NT2/D1 (cell line): ENCODE measurements around the gene CNN2.

Experiments
- SUZ12 ChIP-seq: IDR thresholded peaks from 2 replicates; pipeline ENCODE4 v1.6.1; 2011; ENCODE audit not compliant: insufficient read length, insufficient read depth; ENCODE audit errors: extremely low read depth
- YY1 ChIP-seq: IDR thresholded peaks from 2 replicates; pipeline ENCODE4 v1.6.1; 2011; ENCODE audit not compliant: insufficient read length, insufficient read depth
- ZNF274 ChIP-seq: IDR thresholded peaks from 2 replicates; pipeline ENCODE4 v1.6.1; 2011; ENCODE audit warnings: mild to moderate bottlenecking, low read depth, low read length

GRCh38 chr19:1061987-1062386 is 35.6 kb downstream of the CNN2 start:
- TF ChIP-seq SUZ12 = no peak
- TF ChIP-seq ZNF274 = no peak
- TF ChIP-seq YY1 = no peak
